NOMO-1 (cell line): ENCODE measurements around the gene HPSE2.
A peak's percentile ranks its signal among the peaks of the same experiment; 100 is the strongest.

Source experiments
- DNase-seq, 2 experiments: peaks; one replicate each; lab custom pipeline; 2025; ENCODE audit not compliant: unreplicated experiment in 2 of 2; lab: John Stamatoyannopoulos, UW

HPSE2 gene

DNA sequence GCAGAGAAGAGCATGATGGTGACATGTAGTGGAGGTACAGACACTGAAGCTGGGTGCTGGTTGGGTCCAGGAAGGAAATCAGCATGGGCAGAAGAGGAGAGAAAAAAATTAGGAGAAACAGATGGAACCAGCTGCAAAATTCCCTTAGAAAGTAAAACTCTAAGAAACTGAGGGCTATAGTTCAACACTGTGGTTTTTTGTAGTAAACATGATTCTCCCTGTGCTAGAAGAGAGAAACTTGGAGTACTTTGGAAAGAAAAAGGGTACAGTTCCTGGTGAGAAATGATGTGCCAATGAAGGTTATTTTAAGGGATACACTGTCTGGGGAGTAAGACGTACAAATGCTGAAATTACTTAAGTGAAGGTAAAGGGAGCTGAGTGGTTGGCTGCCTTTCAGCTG lies 607.4 kb downstream of the HPSE2 start:
- no peak for DNase-seq

DNA sequence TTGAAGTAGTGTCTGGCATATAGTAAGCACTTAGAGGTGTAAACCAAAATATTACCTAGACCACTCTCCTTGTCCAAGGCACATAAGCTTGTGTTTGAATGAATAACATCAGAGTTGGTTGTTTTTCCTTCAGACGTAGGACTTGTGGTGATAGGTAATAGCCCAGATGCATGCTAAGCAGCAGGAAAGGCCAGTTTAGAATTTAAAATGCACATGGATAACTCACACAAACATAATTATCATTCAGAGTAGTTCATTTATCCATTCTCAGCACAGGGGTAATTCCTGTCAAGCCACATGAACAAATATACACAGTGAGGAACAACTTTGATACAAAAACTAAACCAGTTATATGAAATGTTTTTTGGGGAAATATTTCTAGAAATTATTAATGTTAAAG lies 607.9 kb downstream of the HPSE2 start:
- no peak for DNase-seq

DNA sequence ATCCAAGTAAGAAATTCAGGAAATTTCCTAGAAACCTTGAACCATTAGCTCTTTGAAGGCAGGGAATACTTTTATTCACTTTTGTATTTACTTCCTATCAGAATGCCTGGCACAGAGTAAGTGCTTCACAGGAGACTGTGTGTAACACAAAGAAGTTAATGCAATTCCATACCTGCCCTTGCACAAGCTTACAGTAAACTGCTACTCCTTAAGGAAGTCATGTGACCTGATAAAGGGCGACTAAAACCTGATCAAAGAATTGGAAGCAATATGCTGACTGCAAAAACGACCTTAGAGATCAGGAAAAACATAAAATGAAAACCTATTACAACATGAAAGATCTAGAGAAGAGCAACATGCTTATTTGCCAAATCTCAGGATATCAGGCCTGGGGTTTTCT lies 610.7 kb downstream of the HPSE2 start:
- DNase-seq, result no peak

DNA sequence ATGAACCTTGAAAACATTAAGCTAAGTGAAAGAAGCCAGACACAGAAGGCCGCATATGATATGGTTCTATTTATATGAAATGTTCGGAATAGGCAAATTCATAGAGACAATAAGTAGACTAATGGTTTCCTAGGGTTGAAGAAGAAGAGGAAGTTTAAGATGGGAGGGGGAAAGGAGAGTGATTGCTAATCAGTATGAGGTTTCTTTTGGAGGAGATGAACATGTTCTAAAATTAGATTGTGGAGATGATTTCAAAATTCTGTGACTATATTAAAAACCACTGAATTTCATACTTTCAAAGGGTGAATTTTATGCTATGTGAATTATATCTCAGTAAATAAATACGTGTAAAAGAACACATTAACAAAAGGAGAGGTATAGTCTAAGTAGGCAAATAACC lies 612.5 kb downstream of the HPSE2 start:
- DNase-seq, result peak; percentile 63 to 89

DNA sequence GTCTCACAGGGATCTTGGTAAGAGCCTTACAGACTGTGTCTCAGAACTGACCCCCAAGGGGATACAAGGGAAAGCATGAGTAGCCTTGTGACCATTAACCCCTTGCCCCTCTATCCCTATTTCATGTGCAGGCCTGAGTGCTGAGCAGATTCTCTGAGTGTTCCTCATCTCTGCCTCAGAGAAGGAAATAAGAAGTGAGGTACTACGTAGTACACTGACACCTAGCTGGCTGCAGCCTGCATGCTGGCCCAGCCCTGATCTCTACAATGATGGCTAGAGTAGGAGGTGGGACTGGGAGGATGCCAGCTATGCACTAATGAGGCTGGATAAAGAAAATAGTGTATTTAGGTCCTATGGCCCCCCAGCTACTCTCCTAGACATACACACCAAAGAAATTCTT lies 614.0 kb downstream of the HPSE2 start:
- DNase-seq, result no peak

DNA sequence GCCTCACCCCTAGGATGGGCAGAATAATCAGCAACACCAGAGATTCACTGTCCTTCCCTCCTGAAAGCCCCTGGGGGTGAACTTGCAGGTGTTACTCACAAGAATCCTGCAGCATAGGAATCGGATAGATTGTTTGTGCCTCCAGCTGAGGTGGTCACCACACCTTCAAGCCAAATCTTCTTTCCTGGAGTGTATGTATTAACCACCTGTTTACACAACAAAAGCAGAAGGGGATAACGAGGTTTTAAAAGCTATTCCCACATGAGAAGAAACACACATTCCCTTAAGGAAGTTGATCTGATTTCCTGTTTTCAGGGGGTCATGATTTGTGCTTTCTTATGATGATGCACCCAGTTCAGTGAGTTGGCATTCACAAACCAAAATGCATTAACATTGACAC lies 615.1 kb downstream of the HPSE2 start:
- no peak for DNase-seq

DNA sequence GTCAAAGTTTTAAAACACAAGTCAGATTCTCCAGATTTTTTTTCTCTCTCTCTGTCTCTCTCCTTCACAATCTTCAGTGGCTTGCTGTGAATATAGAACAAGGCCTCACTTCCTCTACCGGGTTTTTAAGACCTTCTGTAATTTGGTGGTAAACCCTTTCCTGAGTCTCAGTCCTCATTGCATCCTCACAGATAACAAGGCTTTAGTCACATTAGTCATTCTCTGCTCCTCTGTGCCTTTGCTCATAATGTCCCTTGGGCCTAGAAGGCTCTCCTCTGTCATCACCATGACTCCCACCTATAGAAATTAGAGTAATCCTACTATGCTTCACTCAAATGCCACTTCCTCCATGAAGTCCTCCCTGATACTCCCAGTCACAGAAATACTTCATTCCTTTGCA lies 616.2 kb downstream of the HPSE2 start:
- DNase-seq, result peak; percentile 82 to 99

DNA sequence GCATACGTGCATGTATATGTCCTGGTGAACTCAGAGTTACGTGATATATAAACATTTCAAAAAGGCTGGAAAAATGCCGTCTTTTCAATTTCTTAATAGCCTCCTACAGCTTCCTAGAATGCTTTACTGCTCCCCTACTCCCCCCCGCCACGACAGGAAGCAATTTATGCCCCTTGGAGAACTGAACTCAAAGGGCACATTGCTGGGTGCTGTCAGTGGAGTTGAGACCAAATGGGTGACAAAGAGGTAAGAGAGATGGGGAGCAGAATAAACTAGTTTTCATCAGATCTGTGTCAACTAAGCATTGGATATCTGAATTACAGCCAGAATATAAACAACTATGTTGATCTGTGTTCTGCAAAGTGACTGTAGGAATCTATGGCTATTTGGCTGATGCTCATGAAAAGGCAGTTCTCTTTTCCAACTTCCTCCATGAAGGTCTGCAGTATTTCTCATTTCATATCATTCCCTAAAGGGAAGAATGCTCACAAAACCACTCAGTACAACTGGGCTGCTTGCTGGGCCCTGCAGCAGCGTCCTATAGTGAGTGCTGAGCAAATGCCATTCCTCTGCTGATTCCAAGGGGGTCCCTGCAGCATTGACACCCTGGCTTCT lies 617.6 kb downstream of the HPSE2 start:
- DNase-seq, result peak in 1 of 2 experiments; percentile 31

DNA sequence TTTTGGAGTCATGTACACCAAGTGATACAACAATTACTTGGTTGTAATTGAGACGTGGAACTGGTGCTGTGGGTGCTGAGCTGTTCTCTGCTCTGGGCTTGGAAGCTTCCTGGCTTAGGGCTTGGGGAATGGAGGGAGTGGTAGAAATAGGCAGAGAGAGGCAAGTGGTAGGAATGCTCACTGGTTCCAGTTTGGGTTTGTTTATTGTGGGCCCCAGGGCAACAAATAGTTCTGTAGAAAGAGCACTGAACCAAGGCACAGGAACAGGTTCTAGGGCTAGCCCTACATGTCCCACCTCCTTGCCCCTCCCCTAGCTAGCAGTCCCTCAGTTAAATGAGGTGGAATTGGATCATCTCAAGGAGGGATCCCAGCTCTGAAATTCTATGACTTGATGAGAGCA lies 622.2 kb downstream of the HPSE2 start:
- no peak for DNase-seq

DNA sequence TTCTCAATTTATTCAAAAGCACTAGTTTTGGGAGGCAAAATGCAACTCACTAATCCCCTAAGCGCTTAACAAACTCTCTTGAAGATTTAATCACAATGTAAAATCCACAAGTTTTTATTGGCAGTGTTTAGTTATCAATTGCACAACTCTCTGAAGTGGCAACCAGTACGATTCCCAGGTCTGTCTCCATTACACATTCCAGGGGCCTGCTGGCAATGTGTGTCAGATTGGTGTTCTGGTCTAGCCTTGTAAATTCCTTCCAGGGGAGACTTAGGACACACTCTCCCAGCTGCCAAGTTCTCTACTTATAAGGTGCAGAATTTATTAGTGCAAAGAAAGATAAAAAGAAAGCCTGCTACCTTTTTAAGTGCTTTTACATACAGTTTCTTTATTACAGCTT lies 624.2 kb downstream of the HPSE2 start:
- no peak for DNase-seq

DNA sequence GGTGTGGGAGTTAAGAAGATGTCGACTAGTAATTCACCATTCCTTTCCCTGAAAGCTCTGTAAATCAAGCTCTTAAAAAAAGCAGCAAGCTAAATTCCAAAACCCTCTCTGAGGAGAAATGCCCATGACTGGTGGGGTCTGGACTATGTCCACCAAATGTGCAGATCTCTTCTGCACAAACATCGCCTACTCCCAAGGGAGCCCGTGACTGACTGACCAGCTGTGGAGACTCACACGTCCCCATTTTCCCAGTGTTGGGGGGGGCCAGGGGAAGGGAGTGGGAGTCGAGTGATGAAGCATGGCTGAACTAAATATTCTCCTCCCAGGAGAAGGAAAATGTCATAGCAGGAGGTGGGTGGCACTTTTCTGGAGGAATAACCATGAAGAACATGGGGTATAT lies 624.8 kb downstream of the HPSE2 start:
- no peak for DNase-seq

DNA sequence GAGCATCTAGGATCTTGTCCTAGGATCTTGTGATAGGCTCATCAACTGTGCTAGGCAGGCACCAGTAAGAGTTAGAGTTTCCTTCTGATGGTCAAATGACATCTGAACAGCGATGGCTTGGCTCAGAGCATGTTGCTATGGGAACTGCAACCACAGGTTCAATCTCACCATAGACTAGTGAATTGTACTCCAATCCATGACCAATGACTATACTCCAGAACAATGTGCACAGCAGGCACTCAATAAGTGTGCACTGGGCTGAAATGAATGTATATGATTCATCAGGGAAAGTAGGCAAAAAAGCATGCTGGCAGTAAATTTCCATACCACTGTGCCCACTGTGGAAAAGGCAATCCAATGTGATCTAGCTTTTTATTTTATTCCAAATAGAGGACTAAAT lies 625.4 kb downstream of the HPSE2 start:
- DNase-seq, result no peak

DNA sequence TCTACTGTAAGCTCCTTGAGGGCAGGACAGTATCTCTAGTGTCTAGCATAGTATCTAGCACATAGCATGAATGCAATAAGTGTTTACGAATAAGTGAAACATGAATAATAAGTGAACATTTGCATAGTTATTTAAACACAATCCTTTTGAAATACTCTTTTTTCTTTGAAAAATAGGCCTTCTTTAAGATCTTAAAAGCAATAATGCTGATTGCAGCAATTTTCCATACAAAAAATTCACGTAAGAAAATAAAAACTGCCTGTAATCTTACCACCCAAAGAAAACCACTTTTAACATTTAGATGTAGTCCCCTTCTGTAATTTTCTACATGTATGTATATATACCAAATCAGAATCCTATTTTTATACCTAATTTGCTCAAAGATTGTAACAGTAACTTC lies 626.4 kb downstream of the HPSE2 start:
- DNase-seq, result no peak

DNA sequence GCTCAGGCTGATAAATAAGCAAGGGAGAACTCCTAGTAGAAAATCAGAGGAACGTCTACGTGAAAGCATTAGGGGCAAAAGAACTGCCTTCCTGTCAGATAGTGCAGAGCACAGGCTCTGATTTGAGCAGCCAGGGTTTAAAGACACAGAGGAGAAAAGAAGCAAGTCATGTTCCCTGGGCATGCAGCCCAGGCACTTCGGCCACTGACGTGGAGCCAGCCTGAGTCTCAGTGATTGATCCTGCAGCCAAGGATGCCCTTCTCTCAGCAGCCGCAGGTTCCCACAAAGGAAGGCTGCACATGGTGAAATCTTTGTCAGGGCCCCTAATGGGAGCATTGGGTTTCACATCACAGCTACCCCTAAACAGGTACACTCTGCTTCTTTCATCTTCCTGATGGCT lies 627.2 kb downstream of the HPSE2 start:
- no peak for DNase-seq

DNA sequence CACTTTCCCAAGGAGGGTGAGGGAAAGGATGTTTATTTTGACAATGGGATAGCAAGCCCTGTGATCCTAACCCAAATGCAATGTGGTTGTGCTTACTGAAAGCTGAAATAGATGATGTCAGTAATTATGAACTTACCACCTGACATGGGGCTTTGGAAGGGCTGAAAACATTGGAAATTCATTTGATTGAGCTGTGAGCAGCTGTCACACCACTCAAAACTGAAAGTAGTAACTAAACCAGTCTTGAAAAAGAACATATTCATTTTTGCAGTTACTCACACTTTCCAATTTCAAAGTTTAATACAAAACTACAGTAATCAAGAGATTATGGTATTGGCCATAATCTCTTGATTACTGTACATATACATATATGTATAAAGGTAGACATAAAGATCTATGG lies 633.4 kb downstream of the HPSE2 start:
- DNase-seq, result no peak

DNA sequence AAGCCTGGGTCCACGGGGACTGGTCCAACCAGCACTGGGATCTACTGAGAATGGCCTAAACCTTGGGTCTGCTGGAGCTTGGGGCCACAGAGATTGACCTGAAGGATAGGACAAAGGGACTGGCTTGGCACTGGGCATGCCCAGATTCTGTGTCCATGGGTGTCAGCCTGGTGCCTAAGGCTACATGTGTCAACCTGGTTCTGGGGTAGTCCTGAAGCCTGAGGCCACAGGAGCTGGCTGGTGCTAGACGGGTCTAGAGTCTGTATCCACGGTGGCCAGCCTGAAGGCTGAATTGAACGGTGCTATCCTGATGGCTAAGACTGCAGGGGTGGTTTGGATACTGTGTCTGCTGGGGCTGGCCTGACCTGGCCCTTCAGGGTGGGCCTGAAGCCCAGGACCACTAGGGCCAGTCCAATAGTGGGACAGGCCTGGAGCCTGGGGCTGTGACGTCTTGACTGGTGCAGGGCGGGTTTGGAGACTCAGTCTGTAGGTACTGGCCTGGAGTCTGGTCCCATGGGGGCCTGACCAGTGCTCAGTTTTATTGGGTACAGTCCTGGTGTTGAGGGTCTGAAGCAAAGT lies 636.5 kb downstream of the HPSE2 start:
- no peak for DNase-seq

DNA sequence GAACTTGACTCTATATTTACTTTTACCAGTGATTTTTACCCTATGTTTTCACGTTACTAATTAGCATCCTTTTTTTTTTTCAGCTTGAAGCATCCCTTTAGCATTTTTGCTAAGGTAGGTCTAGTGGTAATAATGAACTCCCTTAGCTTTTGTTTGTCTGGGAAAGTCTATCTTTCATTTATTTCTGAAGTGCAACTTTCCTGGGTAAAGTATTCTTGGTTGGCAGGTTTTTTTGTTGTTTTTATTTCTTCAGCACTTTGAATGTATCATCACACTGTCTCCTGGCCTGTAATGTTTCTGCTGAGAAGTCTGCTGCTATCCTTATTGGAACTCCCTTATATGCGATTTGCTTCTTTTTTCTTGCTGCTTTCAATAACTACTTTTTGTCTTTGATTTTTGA lies 639.2 kb downstream of the HPSE2 start:
- DNase-seq, result no peak

DNA sequence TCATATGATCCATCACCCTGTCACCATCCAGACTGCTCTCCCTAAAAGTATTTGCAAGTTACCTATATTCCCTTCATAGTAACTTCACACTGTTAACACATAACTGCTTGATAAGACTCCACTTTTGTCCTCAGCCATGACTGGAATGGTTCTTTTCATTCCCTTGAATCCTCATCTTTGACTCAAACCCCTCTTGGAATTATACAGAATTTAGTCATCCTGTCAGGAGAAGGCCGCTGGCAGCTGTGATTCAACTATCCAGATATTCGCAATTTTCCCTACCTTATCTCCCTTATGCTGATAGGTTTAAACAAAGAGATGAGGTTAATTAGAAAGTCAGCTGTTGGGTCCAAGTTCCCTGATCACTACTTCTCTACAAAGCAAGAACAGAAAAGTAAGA lies 646.0 kb downstream of the HPSE2 start:
- DNase-seq, result no peak

DNA sequence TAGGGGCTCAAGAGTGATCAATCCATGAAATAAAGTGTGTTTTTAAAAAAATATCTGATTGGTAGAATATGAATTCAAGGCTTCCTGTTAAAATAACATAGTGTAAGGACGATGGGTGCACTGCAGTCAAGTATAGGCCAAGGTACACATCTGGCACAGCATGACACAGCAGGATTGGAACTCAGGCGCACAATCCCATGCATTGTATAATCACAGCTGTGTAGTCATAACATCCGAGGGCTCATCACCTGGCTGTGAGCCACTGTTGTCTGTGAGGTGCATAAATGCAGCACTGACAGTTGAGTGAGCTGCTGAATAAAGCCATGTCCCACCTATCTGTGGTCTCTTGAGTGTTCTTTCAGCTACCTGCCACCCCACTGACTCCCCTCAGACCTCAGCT lies 646.6 kb downstream of the HPSE2 start:
- no peak for DNase-seq

DNA sequence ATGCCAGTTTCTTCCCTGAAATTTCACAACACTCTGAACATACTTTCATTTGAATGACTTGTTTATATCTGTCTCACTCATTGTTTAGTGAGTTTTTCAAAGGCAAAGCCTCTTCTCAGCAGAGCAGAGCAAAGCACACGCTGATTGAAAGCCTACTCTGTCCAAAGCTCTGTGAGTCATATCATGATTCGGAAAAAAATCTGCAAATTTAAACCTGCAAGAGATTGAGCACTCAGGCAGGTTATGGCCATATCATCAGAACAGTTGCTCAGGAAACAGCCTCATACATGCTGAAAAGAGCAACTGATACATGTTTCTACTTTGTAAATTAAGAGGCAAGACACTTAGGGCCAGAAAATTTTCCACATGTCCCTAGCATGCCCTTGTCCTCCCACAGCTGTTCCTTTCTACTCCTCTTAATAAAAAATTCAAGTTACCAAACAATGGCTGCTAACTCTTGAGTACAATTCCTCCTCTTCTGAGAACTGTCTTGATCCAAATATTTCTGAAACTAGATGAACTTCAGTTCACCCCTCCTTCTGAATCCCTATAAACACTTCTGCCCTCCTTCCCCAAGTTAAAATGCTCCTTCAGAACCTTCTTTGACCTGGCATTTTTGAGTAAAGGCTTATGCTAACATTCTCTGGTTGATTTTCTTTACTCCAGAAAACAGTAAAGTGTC lies 648.4 kb downstream of the HPSE2 start:
- DNase-seq, result no peak

DNA sequence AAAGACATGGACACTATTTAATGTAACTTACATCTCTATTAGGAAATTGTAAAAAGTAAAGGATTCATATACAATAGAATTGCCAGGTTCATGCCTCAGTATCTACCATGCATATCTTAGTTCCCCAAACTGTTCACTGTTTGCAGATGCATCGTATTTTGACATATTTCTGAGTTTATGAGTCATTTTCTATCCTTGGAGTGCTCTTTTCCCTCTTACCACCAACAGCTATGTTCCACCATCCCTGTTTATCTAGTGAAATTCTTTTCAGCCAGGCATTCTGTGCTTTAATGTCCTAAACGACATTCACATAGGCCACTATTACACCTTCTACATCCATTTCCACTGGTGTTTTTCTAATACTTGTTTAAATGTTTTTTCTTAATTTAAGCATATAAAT lies 649.6 kb downstream of the HPSE2 start:
- no peak for DNase-seq

DNA sequence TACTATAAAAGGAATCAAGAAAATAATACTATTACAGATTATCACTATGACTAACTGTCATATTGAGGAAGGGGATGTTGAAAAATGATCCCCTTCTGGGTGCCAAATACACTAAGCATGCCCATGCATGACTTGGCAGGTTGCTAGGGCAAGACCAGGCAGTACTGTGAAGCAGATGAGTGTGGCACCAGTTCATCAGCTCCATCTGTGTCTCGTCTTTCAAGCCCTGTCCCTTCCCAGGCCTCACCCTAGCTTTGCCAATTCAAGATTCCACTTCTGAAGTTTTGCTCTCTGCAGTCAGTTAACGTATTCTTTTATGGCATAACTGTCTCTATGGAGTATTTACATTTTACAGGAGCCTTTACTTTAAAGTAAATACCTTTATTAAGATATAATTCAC lies 653.3 kb downstream of the HPSE2 start:
- DNase-seq, result no peak

DNA sequence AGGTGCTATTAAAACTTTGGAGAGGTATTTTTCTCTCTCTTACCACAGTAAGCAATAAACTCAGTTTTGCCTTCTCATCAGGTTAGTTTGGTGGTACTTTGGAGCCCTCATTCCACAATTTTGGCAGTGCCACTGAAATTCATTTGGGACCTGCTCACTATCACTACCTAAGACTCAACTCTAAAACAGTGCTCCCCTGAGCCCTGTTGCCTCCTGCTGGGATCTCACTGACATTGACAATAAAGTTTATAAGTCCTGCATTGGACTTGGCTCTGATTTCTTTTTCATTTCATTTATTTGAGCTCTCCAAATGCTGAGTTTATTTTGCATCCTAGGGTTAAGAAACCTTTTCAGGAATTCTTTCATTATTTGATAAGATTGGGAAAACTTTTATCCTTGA lies 658.1 kb downstream of the HPSE2 start:
- no peak for DNase-seq
